B cell (primary cell): ENCODE measurements around the gene FAM3A.

Source experiments
- EZH2 ChIP-seq: IDR thresholded peaks from 2 replicates; pipeline ENCODE4 v1.6.1; 2012; ENCODE audit warnings: borderline replicate concordance, low read depth, mild to moderate bottlenecking, moderate library complexity, low read length; ENCODE audit not compliant: insufficient read depth, poor library complexity, severe bottlenecking
- TF ChIP-seq, protein P1 (sequence below): fragments of 200-600 bp; IDR thresholded peaks from one replicate; pipeline ENCODE4 v1.8.0; 2022; ENCODE audit warnings: antibody characterized with exemption, mild to moderate bottlenecking

DNA sequence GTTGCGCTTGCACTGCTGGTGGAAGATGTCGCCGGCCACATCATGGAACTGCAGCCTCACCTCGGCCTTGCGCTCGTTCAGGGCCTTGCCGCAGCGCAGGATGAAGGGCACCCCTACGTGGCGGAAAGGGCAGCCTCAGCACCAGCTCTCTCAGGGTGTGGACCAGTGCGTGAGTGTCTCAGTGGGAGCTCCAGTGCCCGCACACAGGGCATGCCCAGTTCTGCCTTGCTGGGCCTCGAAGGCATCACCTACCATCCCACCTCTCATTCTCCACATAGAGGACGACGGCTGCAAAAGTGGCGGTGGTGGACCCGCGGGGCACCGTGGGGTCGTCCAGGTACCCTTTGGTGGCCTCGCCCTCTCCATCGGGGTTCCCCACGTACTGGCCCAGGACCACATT lies 16.7 kb upstream of the FAM3A start:
- TF ChIP-seq, protein P1, sequence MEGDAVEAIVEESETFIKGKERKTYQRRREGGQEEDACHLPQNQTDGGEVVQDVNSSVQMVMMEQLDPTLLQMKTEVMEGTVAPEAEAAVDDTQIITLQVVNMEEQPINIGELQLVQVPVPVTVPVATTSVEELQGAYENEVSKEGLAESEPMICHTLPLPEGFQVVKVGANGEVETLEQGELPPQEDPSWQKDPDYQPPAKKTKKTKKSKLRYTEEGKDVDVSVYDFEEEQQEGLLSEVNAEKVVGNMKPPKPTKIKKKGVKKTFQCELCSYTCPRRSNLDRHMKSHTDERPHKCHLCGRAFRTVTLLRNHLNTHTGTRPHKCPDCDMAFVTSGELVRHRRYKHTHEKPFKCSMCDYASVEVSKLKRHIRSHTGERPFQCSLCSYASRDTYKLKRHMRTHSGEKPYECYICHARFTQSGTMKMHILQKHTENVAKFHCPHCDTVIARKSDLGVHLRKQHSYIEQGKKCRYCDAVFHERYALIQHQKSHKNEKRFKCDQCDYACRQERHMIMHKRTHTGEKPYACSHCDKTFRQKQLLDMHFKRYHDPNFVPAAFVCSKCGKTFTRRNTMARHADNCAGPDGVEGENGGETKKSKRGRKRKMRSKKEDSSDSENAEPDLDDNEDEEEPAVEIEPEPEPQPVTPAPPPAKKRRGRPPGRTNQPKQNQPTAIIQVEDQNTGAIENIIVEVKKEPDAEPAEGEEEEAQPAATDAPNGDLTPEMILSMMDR = no peak
- no peak for TF ChIP-seq EZH2
